GM18519 (cell line): ENCODE data around the gene ITSN1.
"Not testable (repeated sequence)": the region's sequence is repeated elsewhere in the genome, so short reads cannot be mapped to it uniquely, and the experiment has no call there.

ENCODE experiments used
- ATAC-seq: cut with Tn5 transposase; IDR thresholded peaks from one replicate; pipeline ENCODE4 v1.9.1; 2021; ENCODE audit warnings: mild to moderate bottlenecking, moderate library complexity; ENCODE audit not compliant: unreplicated experiment, low FRiP score

ITSN1 gene

DNA sequence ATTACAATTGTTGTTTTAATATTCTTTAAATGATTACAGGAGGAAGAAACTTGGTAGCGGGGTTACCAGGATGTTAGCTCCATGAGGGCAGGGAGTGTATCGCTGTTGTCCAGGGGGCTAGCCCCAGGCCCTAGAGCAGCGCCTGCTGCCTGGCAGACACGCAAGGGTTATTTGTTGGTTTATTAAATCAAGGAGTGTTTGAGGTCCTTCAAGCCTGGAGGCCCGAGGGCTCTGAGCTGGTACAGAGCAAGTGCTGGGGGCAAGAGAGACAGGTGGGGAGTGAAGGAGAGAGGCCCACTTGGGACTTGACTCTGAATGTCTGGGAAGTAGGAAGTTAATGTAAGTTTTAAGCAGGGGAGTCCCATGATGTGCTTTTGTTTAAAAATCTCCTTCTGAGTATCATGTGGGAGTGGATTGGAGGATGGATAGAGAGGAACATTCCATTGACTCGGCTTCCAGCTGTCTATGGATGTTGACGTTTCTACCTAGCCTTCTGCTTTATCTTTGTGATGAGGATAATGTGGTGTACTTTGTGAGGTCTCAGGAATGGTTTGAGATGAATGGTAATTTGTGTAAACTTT is 8.7 kb downstream of the ITSN1 start:
- no peak for ATAC-seq

DNA sequence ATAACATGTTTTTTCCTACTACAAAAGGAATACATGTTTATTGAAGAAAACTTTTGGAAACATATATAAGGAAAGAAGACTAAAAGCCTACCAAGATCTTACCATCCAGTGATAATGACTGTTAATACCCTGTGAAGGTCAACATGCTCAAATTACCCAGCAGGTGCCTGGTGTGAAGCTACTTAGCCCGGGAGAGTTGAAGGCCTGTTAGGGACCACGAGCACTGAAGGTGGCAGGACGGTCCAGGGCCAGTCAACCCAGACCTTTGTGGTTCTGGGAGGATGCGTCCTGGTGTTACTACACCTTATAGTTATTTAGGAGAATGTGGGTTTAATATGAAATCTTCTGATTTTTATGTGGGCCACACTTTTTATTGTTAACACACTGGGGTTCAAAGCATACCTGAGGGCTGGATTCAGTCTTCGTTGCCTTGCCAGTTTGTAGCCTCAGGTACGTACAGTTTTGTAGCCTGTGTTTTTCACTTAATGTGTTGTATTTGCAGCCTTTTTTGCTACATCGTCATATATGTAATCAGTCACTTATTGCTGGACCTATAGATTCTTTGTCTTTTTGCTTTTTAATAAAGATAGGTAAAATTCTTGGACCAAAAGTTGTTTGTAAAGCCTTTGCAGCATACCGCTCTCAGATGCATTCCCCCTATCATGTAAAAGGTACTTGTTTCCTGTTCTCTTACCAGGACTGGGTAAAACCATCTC is 9.8 kb downstream of the ITSN1 start:
- no peak for ATAC-seq

DNA sequence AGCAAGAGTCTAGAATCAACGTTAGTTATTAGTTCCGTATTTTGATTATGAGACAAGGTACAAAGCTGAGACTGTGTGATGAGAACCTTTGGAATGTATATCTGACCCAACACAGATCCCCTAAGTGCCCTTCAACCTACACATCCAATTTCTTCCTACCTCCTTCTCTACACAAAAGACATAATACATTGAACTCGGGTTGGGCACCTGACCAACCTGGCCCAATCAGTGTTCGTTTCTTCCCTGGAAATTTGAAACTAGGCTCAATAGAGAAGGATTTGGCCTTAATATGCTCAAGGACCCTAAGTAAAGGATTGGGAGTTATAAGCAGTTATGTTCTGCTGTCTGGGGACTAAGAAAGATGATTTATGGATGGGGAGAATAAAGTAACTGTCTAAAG is 12.1 kb downstream of the ITSN1 start:
- no peak for ATAC-seq

DNA sequence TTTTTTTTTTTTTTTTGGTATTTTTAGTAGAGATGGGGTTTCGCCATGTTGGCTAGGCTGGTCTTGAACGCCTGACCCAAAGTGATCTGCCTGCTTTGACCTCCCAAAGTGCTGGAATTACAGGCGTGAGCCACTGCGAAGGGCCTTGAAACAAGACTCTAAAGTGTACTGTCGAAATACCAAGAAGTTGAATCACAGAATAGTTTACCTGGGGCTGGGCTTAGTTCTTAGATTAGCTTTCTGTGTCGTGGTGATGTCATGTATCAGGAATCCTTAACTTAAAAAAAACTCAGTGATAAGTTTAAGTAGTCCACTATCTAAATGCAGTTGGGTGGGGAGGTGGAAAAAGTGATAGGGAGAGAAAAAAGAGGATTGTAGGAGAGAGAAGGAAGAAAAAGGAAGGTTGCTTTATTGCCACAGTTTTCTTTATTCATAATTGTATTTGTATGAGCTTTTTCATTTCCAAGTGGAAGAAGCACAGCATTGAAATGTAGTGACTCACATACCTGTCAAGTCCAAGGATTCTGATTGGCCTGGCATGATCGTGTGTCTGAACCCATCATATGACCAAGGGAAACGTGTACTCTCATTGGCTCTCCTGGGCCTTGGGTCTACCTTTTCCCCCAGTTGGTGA is 13.4 kb downstream of the ITSN1 start:
- no peak for ATAC-seq

DNA sequence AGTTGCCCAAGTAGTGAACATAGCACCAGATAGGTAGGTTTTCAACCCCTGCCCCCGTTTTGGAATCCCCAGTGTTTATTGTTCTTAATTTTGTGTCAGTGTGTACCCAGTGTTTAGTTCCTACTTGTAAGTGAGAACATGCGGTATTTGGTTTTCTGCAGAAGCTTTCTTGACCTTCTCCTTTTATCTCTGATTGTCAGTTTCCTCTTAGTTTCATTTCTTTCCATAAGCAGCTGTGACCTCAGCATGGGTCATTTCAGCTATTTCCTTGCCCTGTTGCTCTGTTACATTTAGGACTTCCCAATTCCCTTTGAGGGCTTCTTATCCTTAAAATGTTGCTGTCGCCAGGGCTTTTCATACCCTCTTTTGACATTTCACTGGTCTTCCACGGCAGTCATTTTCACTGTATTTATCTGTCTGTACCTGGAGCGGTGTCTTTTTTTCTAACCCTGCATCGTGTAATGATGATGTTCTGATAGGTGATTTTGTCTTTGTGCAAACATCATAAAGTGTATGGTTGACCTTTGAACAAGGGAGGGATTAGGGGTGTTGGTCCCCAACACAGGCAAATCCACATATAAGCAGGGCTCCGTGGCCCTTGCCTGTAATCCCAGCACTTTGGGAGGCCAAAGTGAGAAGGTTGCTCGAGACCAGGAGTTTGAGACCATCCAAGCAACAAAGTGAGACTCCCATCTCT is 15.0 kb downstream of the ITSN1 start:
- ATAC-seq: no peak

DNA sequence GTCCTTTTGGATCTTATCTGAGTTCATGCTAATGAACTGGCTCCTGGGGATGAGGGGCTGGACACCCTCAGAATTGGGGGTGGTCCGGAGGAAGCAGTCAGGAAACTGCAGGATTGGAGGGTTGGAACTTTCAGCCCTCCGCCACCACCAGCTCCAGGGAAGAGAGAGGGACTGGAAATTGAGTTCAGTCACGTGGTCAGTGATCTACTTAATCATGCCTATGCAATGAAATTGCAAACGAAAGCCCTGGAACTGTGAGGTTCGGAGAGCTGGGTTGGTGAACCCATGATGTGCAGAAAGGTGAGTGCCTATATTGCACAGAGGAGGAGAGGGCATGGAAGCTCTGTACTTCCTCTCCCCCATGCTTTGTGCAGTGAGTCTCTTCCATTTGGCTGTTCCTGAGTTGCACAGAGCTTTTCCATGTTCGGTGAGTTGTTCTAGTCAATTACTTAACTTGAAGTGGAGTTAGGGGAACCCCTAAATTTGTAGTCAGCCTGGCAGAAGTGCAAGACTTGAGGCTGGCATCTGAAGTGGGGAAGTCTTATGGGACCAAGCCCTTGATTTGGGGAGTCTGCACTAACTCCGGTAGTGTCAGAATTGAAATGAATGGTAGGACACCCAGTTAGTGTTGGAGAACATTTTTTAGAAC is 16.7 kb downstream of the ITSN1 start:
- ATAC-seq: no peak

DNA sequence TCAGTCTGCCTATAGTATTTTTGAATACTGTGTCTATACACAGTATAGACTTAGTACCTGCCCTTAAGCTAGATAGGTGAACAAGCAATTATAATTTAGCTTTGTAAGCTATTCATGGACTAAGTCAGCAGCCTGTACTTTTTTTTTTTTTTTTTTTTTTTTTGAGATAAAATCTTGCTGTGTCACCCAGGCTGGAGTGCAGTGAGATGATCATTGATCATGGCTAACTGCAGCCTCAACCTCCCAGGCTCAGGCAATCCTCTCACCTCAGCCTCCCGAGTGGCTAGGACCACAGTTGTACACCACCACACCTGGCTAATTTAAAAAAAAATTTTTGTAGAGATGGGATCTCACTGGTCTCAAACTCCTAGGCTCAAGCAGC is 17.3 kb downstream of the ITSN1 start:
- ATAC-seq: no peak

DNA sequence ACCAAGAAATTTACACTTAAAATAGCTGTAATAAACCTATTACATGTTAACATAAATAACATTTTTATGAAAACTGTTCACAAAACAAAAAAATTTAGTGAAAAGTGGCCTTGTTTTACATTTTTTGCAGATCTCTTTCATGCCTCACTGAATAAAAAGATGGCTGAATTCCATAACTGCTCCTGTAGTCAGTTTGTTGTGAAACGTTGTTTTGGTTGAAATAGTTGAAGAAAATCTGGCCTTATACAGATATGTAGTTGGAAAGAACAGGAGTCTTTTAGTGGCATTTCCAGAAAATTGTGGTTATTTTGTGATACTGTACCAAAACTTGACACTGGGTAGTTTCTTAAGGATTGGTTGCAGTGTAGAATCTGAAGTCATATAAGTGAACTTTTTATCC is 18.1 kb downstream of the ITSN1 start:
- no peak for ATAC-seq

DNA sequence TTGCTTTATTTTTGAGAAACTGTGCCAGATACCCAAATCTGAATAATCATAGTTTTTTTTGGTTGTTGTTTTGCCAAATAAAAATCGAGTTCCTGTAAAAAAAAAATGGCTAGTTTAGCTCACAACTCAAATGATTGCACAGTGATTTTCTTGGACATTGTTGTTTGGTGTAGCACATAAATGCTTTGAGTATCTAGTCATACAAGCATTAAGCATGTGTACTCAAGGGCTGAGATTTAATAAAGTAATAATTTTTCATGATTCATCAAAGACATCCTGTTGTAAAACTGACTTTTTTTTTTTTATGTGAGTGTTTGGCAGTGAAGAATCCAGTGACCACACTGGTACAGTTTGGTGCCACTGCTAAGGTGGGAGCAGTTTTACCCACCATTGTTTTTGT is 18.8 kb downstream of the ITSN1 start:
- ATAC-seq: no peak

DNA sequence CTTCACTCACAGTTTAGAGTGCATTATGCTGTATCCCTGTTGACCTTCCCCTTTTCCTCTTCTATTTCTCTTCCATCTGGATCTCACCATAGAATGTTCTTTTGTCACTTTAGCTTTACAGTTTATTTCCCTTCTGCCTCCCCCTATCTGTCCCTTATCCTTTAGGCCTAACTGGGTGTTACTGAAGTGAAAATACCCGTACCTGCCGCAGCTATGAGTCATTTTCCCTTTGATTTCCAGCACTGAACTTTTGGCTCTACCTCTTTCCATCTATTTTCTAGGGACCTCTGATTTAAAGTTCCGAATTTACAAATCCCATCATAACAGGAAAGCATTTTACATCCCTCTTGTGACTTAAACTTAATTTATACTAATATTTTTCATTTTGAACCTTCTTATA is 19.7 kb downstream of the ITSN1 start:
- no peak for ATAC-seq

DNA sequence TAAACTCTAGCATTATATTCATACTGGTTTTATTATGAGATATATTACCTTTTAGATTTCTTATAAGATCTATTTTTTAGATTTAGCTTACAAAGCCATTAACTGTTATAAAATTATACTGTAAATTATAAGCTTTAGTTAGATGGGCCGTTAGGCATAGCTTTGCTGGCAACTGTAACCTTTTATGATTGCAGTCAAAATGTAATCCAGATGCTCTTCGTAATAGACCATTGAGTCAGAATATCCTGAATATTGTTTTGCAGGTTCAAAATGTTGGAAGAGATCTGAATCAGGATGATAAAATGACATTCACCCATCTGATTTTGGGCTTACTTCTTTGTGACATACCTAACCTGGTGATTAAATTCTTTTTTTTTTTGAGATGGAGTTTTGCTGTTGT is 20.9 kb downstream of the ITSN1 start:
- no peak for ATAC-seq

DNA sequence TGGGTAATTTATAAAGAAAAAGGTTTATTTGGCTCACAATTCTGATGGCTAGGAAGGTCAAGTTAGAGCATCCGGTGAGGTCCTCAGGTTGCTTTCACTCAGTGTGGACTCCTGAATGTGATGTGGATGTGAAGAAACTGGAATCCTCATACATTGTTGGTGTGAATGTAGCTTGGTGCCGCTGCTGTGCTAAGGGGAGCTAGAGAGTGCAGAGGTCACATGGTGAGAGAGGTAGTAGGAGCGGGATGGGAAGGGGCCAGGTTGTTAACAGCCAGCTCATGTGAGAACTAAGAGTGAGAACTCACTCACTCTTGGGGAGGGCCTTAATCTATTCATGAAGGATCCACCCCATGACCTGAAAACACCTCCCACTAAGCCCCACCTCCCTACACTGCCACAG is 21.8 kb downstream of the ITSN1 start:
- no peak for ATAC-seq

DNA sequence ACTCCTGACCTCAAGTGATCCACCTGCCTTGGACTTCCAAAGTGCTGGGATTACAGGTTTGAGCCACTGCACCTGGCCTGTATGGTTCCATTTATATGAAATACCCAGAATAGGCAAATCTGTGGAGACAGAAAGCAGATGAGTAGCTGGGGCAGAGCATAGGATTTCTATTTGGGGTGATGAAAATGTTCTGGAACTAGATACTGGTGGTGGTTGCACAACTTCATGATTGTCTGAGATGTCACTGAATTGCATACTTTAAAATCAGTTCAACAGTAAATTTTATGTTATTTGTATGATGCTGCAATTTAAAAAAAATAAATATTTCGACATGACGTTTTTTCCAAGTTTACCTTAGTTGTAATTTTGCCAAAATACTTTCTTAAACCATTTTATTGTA is 23.9 kb downstream of the ITSN1 start:
- no peak for ATAC-seq

DNA sequence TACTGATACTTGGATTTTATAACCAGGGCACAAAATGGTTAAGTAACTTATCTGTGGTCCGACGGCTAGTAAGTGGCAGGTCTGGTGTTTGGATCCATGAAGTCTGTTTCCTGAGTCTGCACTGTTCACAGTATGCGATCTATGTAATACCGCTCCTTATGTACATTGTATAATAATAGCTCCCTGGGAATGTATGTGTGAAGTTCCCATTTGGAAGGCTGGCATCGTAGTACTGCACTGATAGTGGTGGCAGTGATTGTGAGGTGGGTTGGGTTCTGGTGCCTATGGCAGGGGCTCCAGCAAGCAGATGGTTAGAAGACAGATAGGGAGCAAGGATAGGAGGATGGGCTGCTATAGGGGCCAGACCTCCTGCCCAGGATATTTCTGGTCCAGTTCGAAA is 25.3 kb downstream of the ITSN1 start:
- ATAC-seq: no peak

DNA sequence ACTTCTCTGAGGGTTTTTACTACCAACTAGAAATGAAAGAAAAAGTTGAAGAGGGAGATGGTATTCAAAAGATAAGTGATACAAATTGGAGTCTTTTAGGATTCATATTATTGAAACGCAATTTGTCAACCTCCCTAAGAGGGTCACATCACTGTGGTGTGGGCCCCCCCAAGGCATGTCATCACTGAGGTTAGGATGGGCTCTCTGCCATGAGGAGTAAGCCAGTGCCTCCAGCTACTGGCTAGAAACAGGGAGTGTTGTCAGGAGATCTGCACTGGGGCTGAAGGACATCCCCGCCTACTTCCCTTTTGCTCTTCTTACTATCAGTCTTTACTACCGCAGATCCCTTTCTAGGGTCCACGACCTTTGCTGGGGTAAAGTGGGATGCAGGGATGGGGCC is 25.9 kb downstream of the ITSN1 start:
- ATAC-seq: no peak

DNA sequence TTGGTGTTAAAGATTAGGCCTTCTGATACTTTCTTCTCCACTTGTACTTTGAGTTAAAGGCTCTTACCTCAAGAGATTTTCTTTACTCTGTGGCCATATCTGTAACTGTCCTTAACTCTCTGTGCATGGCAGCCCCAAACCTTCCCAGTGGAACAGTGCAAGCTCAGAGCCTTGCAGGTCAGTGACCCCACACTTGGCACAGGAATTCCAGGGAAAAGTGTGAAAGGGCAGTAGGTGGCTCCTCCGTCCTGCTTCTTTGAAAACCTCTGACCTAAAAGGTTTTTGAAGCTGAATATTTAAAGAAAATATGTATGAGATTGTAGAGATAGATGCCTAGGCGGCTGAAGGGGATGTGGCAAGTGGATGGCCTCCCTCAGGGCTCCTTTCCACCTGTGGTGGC is 26.3 kb downstream of the ITSN1 start:
- ATAC-seq: no peak

DNA sequence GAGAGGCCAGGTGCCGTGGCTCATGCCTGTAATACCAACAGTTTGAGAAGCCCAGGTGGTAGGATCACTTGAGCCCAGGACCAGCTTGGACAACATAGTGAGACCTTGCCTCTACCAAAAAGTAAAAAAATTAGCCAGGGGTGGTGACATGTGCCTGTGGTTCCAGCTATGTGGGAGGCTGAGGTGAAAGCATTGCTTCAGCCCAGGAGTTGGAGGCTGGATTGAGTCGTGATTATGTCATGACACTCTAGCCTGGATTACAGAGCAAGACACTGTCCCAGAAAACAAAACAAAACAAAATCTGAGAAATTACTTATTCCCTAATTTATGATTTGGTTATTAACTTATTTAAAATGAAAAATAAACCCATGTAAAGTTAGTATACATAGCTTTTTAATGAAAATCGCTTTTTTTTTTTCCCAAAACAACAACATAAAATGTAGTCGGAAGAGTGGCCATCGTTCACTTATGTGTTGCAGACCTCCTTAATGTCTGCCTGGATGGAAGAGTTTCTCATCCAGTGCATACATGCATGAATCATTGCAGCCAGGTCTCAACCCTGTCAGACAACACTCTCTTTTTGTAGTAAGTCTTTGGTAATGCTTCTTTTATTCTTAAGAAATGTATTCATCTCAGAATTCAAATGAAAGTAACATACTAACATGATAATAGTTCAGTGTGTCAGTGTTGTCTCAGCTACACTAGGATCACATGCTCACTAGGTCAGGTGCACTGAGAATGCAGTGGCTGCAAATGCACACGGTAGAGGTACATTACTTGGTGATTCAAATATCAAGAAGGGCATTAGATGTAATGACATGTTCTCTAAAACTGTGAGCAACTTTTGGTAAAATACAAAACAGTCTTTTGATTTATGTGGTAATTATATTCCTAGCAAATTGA is 28.0 kb downstream of the ITSN1 start:
- ATAC-seq: no peak

DNA sequence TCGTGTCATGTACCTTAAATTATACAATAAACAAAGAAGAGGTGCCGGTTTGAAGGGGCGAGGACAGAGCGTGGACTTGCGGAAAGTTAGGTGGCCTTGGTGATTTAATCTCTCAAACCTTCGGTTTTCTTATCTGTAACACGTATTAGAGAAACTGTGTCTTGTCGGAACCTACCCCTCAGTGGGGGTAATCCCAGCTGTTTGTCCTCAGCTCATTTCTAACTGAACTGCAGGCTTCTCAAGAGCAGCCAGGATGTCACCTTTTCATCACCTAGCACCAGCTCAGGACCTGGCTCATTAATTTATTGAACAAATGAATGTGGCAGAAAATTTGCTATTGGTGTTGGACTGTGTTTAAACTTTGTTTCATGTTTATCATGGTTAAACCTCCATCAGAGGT is 31.2 kb downstream of the ITSN1 start:
- no peak for ATAC-seq

DNA sequence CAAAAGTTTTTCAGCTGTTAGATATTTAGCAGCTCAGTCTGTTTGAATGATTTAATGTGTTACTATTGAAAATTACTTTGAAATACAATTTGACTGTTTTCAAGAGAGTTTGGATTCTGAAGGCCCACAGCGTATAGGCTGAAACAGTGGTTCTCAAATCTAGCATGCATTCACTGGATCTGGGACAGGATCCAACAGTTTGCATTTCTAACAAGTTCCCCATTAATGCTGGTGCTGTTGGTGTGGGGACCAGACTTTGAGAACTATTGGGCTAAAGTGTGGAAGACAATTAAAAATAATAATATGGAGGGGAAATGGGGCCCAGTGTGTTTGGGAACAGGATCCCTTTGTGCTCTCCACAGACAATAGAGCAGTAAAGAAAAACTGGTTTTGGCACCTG is 31.9 kb downstream of the ITSN1 start:
- no peak for ATAC-seq

DNA sequence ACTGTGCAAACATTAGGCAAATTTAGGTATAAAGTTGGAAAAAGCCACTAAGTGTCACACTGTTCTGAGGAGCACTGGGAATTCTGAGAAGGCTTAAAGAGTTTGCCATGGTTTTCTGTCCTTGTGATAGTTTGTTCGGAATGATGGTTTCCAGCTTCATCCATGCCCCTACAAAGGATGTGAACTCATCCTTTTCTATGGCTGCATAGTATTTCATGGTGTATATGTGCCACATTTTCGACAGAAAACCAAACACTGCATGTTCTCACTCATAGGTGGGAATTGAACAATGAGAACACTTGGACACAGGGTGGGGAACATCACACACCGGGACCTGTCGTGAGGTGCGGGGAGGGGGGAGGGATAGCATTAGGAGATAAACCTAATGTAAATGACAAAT is 34.4 kb downstream of the ITSN1 start:
- not testable (repeated sequence) for ATAC-seq
